Liver (tissue), 9 donors: ENCODE results near the gene GPR176. TPM values are rescaled to one million over a fixed set of nuclear protein-coding genes. Genes with fewer than 3 reads are reported as not detected.

ENCODE experiments used
- DNase-seq: peaks from one replicate; pipeline ENCODE4 v3.0.0-alpha.2; 2017; ENCODE audit warnings: low spot score
- H3K27ac ChIP-seq, 2 donors: one replicate each; pipeline ENCODE4 v1.7.0; 2013; ENCODE audit warnings: inconsistent platforms in 2 of 2, low read length in 2 of 2, control low read depth in 1 of 2, low read depth in 1 of 2, mild to moderate bottlenecking in 1 of 2
- H3K27me3 ChIP-seq, 4 donors: one replicate each; pipeline versions ENCODE4 v1.6.1 to v1.7.0; 2013; ENCODE audit warnings: low read length in 3 of 4, inconsistent platforms in 1 of 4, mild to moderate bottlenecking in 1 of 4, moderate library complexity in 1 of 4; ENCODE audit not compliant: control insufficient read depth in 4 of 4, insufficient read depth in 4 of 4
- H3K36me3 ChIP-seq, 4 donors: one replicate each; pipeline versions ENCODE4 v1.6.1 to v1.7.0; 2013; ENCODE audit warnings: low read length in 3 of 4, mild to moderate bottlenecking in 3 of 4, low read depth in 1 of 4, moderate library complexity in 1 of 4; ENCODE audit not compliant: control insufficient read depth in 4 of 4, insufficient read depth in 3 of 4
- H3K4me1 ChIP-seq, 4 donors: one replicate each; pipeline versions ENCODE4 v1.6.1 to v1.7.0; 2013; ENCODE audit warnings: low read length in 3 of 4, mild to moderate bottlenecking in 3 of 4, moderate library complexity in 1 of 4; ENCODE audit not compliant: control insufficient read depth in 4 of 4, insufficient read depth in 4 of 4
- H3K4me3 ChIP-seq, 3 donors: one replicate each; pipeline versions ENCODE4 v1.6.1 to v1.7.0; 2013; ENCODE audit warnings: low read length in 3 of 3, control low read depth in 1 of 3, low read depth in 1 of 3, mild to moderate bottlenecking in 1 of 3
- H3K9ac ChIP-seq, 2 donors: one replicate each; pipeline ENCODE4 v1.7.0; 2013; ENCODE audit warnings: low read length in 2 of 2, mild to moderate bottlenecking in 2 of 2, moderate library complexity in 2 of 2, control low read depth in 1 of 2, low read depth in 1 of 2
- H3K9me3 ChIP-seq, 4 donors: one replicate each; pipeline versions ENCODE4 v1.6.1 to v1.7.0; 2013; ENCODE audit warnings: low read length in 3 of 4; ENCODE audit not compliant: control insufficient read depth in 4 of 4
- EGR1 ChIP-seq, 2 donors: IDR thresholded peaks; 2 replicates each; pipeline ENCODE4 v1.6.1; 2016 to 2018; ENCODE audit warnings: antibody characterized with exemption in 2 of 2, low read depth in 2 of 2
- FOXA1 ChIP-seq: IDR thresholded peaks from 2 replicates; pipeline ENCODE4 v1.6.1; 2016; ENCODE audit warnings: antibody characterized with exemption
- FOXA2 ChIP-seq: IDR thresholded peaks from 2 replicates; pipeline ENCODE4 v1.6.1; 2016; ENCODE audit warnings: antibody characterized with exemption
- GABPA ChIP-seq, 2 donors: IDR thresholded peaks in 1 of 2; conservative IDR thresholded peaks in 1 of 2; 2 replicates each; pipeline ENCODE4 v1.6.1; 2016; ENCODE audit warnings: antibody characterized with exemption in 2 of 2, mild to moderate bottlenecking in 1 of 2, moderate library complexity in 1 of 2
- HNF4A ChIP-seq, 2 donors: conservative IDR thresholded peaks; 2 replicates each; pipeline ENCODE4 v1.6.1; 2016; ENCODE audit warnings: antibody characterized with exemption in 2 of 2, mild to moderate bottlenecking in 2 of 2
- HNF4G ChIP-seq: IDR thresholded peaks from 2 replicates; pipeline ENCODE4 v1.6.1; 2016; ENCODE audit warnings: antibody characterized with exemption
- JUND ChIP-seq, 2 donors: IDR thresholded peaks; 2 replicates each; pipeline ENCODE4 v1.6.1; 2016; ENCODE audit warnings: antibody characterized with exemption in 2 of 2
- NR2F2 ChIP-seq: IDR thresholded peaks from 2 replicates; pipeline ENCODE4 v1.6.1; 2016; ENCODE audit warnings: antibody characterized with exemption
- RAD21 ChIP-seq, 2 donors: IDR thresholded peaks; 2 replicates each; pipeline ENCODE4 v1.6.1; 2016; ENCODE audit warnings: antibody characterized with exemption in 2 of 2, mild to moderate bottlenecking in 2 of 2
- RXRA ChIP-seq, 2 donors: IDR thresholded peaks; 2 replicates each; pipeline ENCODE4 v1.6.1; 2017 to 2018; ENCODE audit warnings: antibody characterized with exemption in 2 of 2, mild to moderate bottlenecking in 1 of 2
- SP1 ChIP-seq: IDR thresholded peaks from 2 replicates; pipeline ENCODE4 v1.6.1; 2018; ENCODE audit warnings: antibody characterized with exemption, mild to moderate bottlenecking
- TAF1 ChIP-seq: conservative IDR thresholded peaks from 2 replicates; pipeline ENCODE4 v1.6.1; 2016; ENCODE audit warnings: antibody characterized with exemption, mild to moderate bottlenecking
- YY1 ChIP-seq: IDR thresholded peaks from 2 replicates; pipeline ENCODE4 v1.6.1; 2016; ENCODE audit warnings: antibody characterized with exemption, mild to moderate bottlenecking
- ZBTB33 ChIP-seq: IDR thresholded peaks from 2 replicates; pipeline ENCODE4 v1.6.1; 2016; ENCODE audit warnings: antibody characterized with exemption
- WGBS: extraction: QIAGEN DNeasy Blood & Tissue Kit; methylation state at CpG from one replicate; pipeline ENCODE4 v1.1.7; 2013; 5-methylcytosine and 5-hydroxymethylcytosine counted together
- polyA plus RNA-seq, 2 donors: library from polyadenylated mRNA; stranded (reverse) in 1 of 2; unstranded in 1 of 2; fragments of 200-250 nt in 1 of 2; fragments of >200 nt in 1 of 2; fragmentation: Nextera tagmentation in 1 of 2; extraction: Ambion mirVana in 1 of 2; gene quantifications; one replicate each; pipeline versions ENCODE4 v1.2.1 to v1.2.3, GENCODE V29; 2013 to 2015
- total RNA-seq, 2 donors: library from RNA; depleted of rRNA; stranded (reverse); fragments of >200 nt; gene quantifications; one replicate each; pipeline ENCODE4 v1.2.3, GENCODE V29; 2014
- TF ChIP-seq, protein P1 (sequence below): fragments of 150-350 bp; IDR thresholded peaks from 2 replicates; pipeline ENCODE4 v1.5.1; 2017; ENCODE audit warnings: improper control_type of control experiment, low read depth, low read length; ENCODE audit not compliant: missing input control
- TF ChIP-seq, protein P2 (sequence below): IDR thresholded peaks from 2 replicates; pipeline ENCODE4 v1.6.1; 2016; ENCODE audit warnings: antibody characterized with exemption, mild to moderate bottlenecking
- TF ChIP-seq, protein P3 (sequence below): IDR thresholded peaks from 2 replicates; pipeline ENCODE4 v1.6.1; 2016; ENCODE audit warnings: antibody characterized with exemption
- TF ChIP-seq, protein P4 (sequence below): IDR thresholded peaks from 2 replicates; pipeline ENCODE4 v1.6.1; 2016; ENCODE audit warnings: antibody characterized with exemption
- donor health status: healthy.
- donor health status: healthy.
- donor health status: healthy.
- donor health status: healthy.
- donor health status: healthy.

The GPR176 gene
- total and polyA plus RNA-seq, 4 donors, result 0.44 to 1.7 (median 1.4) TPM

- no peaks in the 10 kb centered on the region for H3K36me3 ChIP-seq
- H3K9ac ChIP-seq, result no peak overlapping the region
- H3K27ac ChIP-seq, result no peak overlapping the region
- DNase-seq, result no peak
- H3K9me3 ChIP-seq, result no peaks in the 10 kb centered on the region
- WGBS, result 79% methylated on average over 3 of the region's 3 CpGs
- H3K27me3 ChIP-seq, result no peaks in the 10 kb centered on the region
- TF ChIP-seq JUND (IDR thresholded peaks at IDR 0.05), result no peak
- TF ChIP-seq FOXA1, result no peak
- no peak for TF ChIP-seq HNF4G
- TF ChIP-seq NR2F2, result no peak
- TF ChIP-seq, protein P1, sequence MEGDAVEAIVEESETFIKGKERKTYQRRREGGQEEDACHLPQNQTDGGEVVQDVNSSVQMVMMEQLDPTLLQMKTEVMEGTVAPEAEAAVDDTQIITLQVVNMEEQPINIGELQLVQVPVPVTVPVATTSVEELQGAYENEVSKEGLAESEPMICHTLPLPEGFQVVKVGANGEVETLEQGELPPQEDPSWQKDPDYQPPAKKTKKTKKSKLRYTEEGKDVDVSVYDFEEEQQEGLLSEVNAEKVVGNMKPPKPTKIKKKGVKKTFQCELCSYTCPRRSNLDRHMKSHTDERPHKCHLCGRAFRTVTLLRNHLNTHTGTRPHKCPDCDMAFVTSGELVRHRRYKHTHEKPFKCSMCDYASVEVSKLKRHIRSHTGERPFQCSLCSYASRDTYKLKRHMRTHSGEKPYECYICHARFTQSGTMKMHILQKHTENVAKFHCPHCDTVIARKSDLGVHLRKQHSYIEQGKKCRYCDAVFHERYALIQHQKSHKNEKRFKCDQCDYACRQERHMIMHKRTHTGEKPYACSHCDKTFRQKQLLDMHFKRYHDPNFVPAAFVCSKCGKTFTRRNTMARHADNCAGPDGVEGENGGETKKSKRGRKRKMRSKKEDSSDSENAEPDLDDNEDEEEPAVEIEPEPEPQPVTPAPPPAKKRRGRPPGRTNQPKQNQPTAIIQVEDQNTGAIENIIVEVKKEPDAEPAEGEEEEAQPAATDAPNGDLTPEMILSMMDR, result no peak
- no peak for TF ChIP-seq RXRA (IDR thresholded peaks at IDR 0.05)
- no peak for TF ChIP-seq TAF1
- TF ChIP-seq YY1, result no peak
- TF ChIP-seq FOXA2, result no peak
- peaks cover 0 to 6% (median 0%) of the 10 kb centered on the region in 4 donors for H3K4me1 ChIP-seq
- H3K4me3 ChIP-seq, result no peak overlapping the region
Observed at GRCh38 chr15:39808909-39809308, 111.2 kb downstream of the GPR176 start.

DNA sequence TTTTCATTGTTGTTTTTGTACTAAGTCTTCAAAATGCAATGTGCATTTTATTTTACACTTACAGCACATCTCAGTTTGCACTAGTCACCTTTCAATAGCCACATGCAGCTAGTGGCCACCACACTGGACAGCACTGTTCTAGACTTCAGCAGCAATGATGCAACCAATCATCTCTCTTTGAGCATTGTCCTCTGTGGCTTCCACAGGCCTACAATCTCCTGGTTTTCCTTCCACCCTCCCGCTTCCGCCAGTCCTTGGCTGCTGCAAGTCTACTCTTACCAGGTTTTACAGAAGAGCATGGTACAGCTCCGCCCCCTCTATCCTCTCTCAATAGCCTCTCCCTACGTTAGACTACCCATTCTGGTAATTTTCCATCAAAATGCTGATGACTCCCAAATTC lies 112.3 kb downstream of the GPR176 start:
- TF ChIP-seq NR2F2, result no peak
- TF ChIP-seq HNF4G, result no peak
- no peak for TF ChIP-seq RAD21 (IDR thresholded peaks at IDR 0.05)
- no peak for TF ChIP-seq JUND (IDR thresholded peaks at IDR 0.05)
- TF ChIP-seq GABPA (IDR thresholded peaks at IDR 0.05 in 1 of 2, conservative IDR thresholded peaks at IDR 0.05 in 1 of 2), result no peak
- no peak for TF ChIP-seq TAF1
- no peak for TF ChIP-seq YY1
- TF ChIP-seq, protein P2, sequence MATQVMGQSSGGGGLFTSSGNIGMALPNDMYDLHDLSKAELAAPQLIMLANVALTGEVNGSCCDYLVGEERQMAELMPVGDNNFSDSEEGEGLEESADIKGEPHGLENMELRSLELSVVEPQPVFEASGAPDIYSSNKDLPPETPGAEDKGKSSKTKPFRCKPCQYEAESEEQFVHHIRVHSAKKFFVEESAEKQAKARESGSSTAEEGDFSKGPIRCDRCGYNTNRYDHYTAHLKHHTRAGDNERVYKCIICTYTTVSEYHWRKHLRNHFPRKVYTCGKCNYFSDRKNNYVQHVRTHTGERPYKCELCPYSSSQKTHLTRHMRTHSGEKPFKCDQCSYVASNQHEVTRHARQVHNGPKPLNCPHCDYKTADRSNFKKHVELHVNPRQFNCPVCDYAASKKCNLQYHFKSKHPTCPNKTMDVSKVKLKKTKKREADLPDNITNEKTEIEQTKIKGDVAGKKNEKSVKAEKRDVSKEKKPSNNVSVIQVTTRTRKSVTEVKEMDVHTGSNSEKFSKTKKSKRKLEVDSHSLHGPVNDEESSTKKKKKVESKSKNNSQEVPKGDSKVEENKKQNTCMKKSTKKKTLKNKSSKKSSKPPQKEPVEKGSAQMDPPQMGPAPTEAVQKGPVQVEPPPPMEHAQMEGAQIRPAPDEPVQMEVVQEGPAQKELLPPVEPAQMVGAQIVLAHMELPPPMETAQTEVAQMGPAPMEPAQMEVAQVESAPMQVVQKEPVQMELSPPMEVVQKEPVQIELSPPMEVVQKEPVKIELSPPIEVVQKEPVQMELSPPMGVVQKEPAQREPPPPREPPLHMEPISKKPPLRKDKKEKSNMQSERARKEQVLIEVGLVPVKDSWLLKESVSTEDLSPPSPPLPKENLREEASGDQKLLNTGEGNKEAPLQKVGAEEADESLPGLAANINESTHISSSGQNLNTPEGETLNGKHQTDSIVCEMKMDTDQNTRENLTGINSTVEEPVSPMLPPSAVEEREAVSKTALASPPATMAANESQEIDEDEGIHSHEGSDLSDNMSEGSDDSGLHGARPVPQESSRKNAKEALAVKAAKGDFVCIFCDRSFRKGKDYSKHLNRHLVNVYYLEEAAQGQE, result no peak
- TF ChIP-seq SP1, result no peak
- no peak for TF ChIP-seq FOXA2
- TF ChIP-seq RXRA (IDR thresholded peaks at IDR 0.05), result no peak
- TF ChIP-seq HNF4A (conservative IDR thresholded peaks at IDR 0.05), result no peak
- TF ChIP-seq, protein P3, sequence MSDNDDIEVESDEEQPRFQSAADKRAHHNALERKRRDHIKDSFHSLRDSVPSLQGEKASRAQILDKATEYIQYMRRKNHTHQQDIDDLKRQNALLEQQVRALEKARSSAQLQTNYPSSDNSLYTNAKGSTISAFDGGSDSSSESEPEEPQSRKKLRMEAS, result no peak
- TF ChIP-seq, protein P4, sequence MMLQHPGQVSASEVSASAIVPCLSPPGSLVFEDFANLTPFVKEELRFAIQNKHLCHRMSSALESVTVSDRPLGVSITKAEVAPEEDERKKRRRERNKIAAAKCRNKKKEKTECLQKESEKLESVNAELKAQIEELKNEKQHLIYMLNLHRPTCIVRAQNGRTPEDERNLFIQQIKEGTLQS, result no peak
- no peak for TF ChIP-seq FOXA1
- TF ChIP-seq EGR1 (IDR thresholded peaks at IDR 0.05; ENCODE audit: low read depth in 2 of 2), result no peak
- TF ChIP-seq ZBTB33, result no peak
- TF ChIP-seq, protein P1, result no peak
- no peaks in the 10 kb centered on the region for H3K9me3 ChIP-seq
- H3K27me3 ChIP-seq, result no peaks in the 10 kb centered on the region
- H3K36me3 ChIP-seq, result no peaks in the 10 kb centered on the region
- no peak overlapping the region for H3K4me3 ChIP-seq
- WGBS, result 93% methylated on average over 4 of the region's 4 CpGs
- peaks cover 0 to 12% (median 1%) of the 10 kb centered on the region in 4 donors for H3K4me1 ChIP-seq
- DNase-seq, result no peak
- no peak overlapping the region for H3K27ac ChIP-seq
- no peak overlapping the region for H3K9ac ChIP-seq
